Aorta (tissue), 5 donors: ENCODE measurements around the gene C11orf54. TPM values are rescaled to one million over a fixed set of nuclear protein-coding genes. Genes with fewer than 3 reads are reported as not detected.

Experiments
- ATAC-seq: fragments of 200-7000 bp; cut with Tn5 transposase; one replicate; pipeline ENCODE4 v1.9.1; 2022; ENCODE audit warnings: moderate library complexity; ENCODE audit not compliant: low FRiP score
- DNase-seq, 2 donors: peaks; one replicate each; pipeline ENCODE4 v3.0.0-alpha.2; 2020
- H3K27ac ChIP-seq, 2 donors: one replicate each; pipeline ENCODE4 v1.5.1; 2013; ENCODE audit warnings: low read length in 2 of 2, mild to moderate bottlenecking in 2 of 2, moderate library complexity in 2 of 2, control low read depth in 1 of 2, inconsistent platforms in 1 of 2, low read depth in 1 of 2
- H3K27me3 ChIP-seq, 2 donors: one replicate each; pipeline ENCODE4 v1.6.1; 2013; ENCODE audit warnings: control low read depth in 1 of 2, low read length in 1 of 2, mild to moderate bottlenecking in 1 of 2, moderate library complexity in 1 of 2; ENCODE audit not compliant: insufficient read depth in 2 of 2, control insufficient read depth in 1 of 2
- H3K36me3 ChIP-seq, 2 donors: one replicate each; pipeline ENCODE4 v1.6.1; 2013; ENCODE audit warnings: control low read depth in 1 of 2, low read length in 1 of 2, mild to moderate bottlenecking in 1 of 2; ENCODE audit not compliant: insufficient read depth in 2 of 2, control insufficient read depth in 1 of 2
- H3K4me1 ChIP-seq, 2 donors: one replicate each; pipeline ENCODE4 v1.6.1; 2013; ENCODE audit warnings: low read length in 2 of 2, control low read depth in 1 of 2, mild to moderate bottlenecking in 1 of 2, moderate library complexity in 1 of 2; ENCODE audit not compliant: insufficient read depth in 2 of 2, control insufficient read depth in 1 of 2
- H3K4me3 ChIP-seq, 2 donors: one replicate each; pipeline ENCODE4 v1.5.1; 2013; ENCODE audit warnings: low read length in 2 of 2, control low read depth in 1 of 2, mild to moderate bottlenecking in 1 of 2
- H3K9me3 ChIP-seq: one replicate; pipeline ENCODE4 v1.6.1; 2013; ENCODE audit warnings: mild to moderate bottlenecking, low read length; ENCODE audit not compliant: control insufficient read depth
- WGBS, 2 donors: extraction: QIAGEN DNeasy Blood & Tissue Kit; methylation state at CpG; one replicate each; pipeline ENCODE4 v1.1.7; 2013; 5-methylcytosine and 5-hydroxymethylcytosine counted together
- intact Hi-C, 2 donors: fragments of 100-400 bp; cut with DNase I; formaldehyde crosslinking; loops; one replicate each; pipeline versions ENCODE4 v1.14.2 to v1.15.0; 2022
- polyA plus RNA-seq, 2 donors: library from polyadenylated mRNA; stranded (reverse); fragments of 200-250 nt; gene quantifications; one replicate each; pipeline ENCODE4 v1.2.3, GENCODE V29; 2013
- total RNA-seq, 2 donors: library from RNA; stranded (reverse); fragmentation: NEBNext Ultra II Directional; extraction: Animal tissue kit (Norgen Biotek cat#: 25700); gene quantifications; one replicate each; pipeline ENCODE4 v1.2.1, GENCODE V29; 2021
- donor health status: healthy with polysubstance abuse.
- donor health status: Bipolar disorder and iron deficiency.
- donor health status: DM: no; HTN: no; CAD: no.
- donor health status: DM: no; HTN: no; CAD: no.
- donor health status: DM: yes; HTN: yes; CAD: no.

The C11orf54 gene
- total and polyA plus RNA-seq, 4 donors = 23.1 to 31.2 (median 28.8) TPM

DNA sequence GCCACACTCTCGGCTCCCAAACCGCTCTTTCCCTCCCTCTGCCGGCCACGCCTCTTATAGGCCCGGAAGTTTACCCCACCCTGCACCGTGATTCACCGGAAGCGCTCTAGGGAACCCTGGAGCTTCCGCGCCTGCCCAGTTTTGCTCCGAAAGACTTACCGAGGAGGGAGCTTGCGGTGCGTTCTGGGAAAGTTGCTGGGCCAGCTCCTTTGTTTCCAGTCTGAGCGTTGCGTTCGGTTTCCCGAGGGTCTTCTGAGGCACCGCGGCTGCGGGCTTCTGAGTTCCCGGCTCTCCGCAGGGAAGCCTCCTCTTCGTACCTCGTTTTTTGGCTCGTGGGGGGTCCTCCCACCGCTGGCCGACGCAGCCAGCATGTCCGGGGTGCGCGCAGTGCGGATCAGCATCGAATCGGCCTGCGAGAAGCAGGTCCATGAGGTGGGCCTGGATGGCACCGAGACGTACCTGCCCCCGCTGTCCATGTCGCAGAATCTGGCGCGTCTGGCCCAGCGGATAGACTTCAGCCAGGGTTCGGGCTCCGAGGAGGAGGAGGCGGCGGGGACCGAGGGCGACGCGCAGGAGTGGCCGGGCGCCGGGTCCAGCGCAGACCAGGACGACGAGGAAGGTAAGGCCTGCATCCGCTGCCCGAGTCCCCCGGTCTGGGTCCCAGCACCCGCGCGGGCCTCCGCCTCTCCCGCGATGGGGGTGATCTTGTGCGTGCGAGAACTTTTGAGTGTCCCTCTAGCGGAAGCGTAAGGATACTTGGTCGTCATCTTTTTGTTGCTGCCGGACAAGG, 42.9 kb downstream of the C11orf54 start, which contains the start of gene MED17:
Gene MED17, plus strand, starts transcription at position 138 of the 790 bp plus-strand sequence. Its CDS starts 232 bp downstream, at position 370.
- intact Hi-C loops = loop anchor here (2.0 to 10.0 kb wide), 3 partner anchors 42 to 120 kb away; partner anchors contain the start of genes C11orf54 (in 2 of the 2), TAF1D (in 2 of the 2) and CEP295 (in 1 of the 2)
- peak within 1 kb of the TSS; percentile 58 to 60 for H3K27ac ChIP-seq
- peaks cover 0 to 3% of the 10 kb centered on the region in 2 donors for H3K4me1 ChIP-seq
- no peaks in the 10 kb centered on the region for H3K9me3 ChIP-seq
- ATAC-seq = peak; percentile 99
- peak; percentile 95 to 97 for DNase-seq
- H3K27me3 ChIP-seq = no peaks in the 10 kb centered on the region
- no peaks in the 10 kb centered on the region for H3K36me3 ChIP-seq
- H3K4me3 ChIP-seq = peak within 1 kb of the TSS; percentile 60 to 88
- WGBS, 2 donors = 0% methylated on average over 72 of the region's 72 CpGs

DNA sequence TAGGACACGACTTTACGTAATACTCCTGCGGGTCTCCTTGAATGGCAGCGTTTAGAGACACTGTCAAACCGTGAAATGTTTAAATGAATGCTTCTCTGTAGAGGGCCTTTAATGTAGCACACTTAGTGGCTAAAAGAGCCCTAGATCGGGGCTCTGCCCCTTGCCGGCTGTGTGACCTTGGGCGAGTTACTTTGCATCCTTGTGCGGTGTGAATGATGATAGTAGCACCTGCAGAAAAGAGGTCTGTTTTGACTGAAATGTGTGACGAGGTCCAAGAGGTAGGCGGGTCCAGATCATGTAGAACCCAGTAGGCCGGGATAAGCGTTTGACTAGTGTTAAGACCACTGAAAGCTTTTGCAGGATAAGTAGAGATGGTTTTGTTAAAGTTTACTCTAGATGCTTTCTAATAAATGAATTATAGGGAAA, 43.5 kb downstream of the C11orf54 start:
- DNase-seq (no peak), ATAC-seq (no peak)
- Histone ChIP-seq H3K36me3 (no peaks in the 10 kb centered on the region), H3K27ac (no peak overlapping the region), H3K4me1 (peaks cover 0 to 3% of the 10 kb centered on the region in 2 donors), H3K4me3 (peak overlapping the region; percentile 60 to 88), H3K27me3 (no peaks in the 10 kb centered on the region), H3K9me3 (no peaks in the 10 kb centered on the region)
- intact Hi-C loops = loop anchor here (2.0 to 10.0 kb wide), 3 partner anchors 43 to 120 kb away; partner anchors contain the start of genes C11orf54 (in 2 of the 2), TAF1D (in 2 of the 2) and CEP295 (in 1 of the 2)
- 0% methylated on average over 13 of the region's 13 CpGs for WGBS, 2 donors

DNA sequence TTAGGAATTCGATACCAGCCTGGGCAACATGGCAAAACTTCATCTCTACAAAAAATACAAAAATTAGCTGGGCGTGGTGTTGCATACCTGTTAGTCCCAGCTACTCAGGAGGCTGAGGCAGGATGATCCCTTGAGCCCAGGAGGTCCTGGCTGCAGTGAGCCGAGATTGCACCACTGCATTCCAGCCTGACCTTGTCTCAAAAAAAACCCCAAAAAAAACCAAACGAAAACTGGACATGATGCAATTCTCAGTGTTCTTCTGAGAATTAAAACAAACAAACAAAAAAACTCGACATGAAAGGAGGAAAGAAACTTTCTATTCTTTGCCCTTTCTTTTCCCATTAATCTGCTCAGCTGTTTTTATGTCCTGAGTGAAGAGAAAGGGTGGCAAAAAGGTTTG, 50.0 kb downstream of the C11orf54 start:
- Histone ChIP-seq H3K4me3 (no peak overlapping the region), H3K27ac (no peak overlapping the region), H3K27me3 (no peaks in the 10 kb centered on the region), H3K9me3 (no peaks in the 10 kb centered on the region), H3K4me1 (no peaks in the 10 kb centered on the region), H3K36me3 (peaks cover 8 to 10% of the 10 kb centered on the region in 2 donors)
- ATAC-seq (no peak), DNase-seq (no peak)
- intact Hi-C loops = loop anchor here in 1 of 2 donors (10.0 kb wide), 1 partner anchor 107 kb away; no protein-coding TSS in a partner anchor
- WGBS, 2 donors = 82 to 85% methylated on average over 5 of the region's 5 CpGs

DNA sequence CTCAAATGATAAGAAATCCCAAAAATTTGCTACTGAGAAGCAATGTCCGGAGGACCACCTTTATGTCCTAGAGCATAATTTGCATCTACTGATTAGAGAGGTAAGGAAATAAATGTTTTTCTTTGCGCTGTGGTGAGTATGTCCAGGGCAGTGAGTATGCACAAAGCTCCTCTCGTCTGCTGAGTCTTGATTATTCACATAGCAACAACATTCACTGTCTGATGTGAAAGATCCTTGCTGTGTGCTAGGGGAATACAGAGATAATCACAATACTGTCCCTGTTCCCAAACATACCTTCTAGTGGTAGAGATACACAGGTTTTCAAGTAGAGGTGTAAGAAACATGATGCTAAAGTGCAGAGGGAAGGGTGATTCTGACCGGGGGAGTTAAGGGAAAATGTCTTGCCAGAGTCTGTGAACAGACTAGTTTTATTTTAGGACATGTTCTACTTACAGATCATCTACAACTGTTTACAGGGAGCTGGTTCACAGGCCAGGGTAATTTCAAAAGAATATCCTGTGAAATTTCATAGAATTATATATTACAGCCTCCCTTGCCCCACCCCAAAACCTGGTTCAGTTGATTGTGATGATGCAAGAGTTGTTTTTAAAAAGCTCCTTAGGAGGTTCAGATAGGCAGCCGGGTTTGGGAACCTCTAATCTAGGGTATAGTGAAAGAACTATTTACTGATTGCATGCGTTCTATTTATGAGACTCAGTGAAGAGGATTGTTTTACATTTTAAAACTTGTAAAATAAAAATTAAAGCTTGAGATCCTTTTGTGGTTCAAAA, 55.2 kb downstream of the C11orf54 start:
- intact Hi-C loops = loop anchor here in 1 of 2 donors (10.0 kb wide), 1 partner anchor 112 kb away; no protein-coding TSS in a partner anchor
- no peaks in the 10 kb centered on the region for H3K4me1 ChIP-seq
- peaks cover 8 to 9% of the 10 kb centered on the region in 2 donors for H3K36me3 ChIP-seq
- H3K4me3 ChIP-seq = no peak overlapping the region
- WGBS, 2 donors = 91% methylated on average over 6 of the region's 6 CpGs
- ATAC-seq = no peak
- H3K9me3 ChIP-seq = no peaks in the 10 kb centered on the region
- H3K27ac ChIP-seq = no peak overlapping the region
- DNase-seq = no peak
- no peaks in the 10 kb centered on the region for H3K27me3 ChIP-seq

DNA sequence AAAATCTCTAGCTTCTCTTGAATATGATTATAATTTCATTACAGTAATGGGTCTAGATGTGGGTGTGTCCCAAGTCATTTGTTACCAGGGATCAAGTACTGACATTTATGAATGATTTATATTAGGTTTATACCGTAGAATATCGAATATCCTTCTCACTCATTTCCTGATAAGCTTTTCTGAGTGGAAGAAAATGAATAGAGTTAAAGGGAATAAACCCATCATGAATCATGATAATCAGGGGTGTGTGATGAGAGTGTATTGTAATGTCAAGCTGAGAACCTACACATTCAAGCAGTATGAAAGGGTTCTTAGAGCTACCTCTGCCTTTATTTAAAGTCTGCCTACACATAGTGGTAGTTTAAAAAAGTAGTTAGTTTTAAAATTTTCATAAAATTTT, 59.9 kb downstream of the C11orf54 start:
- WGBS, 2 donors = 65 to 69% methylated on average over 2 of the region's 2 CpGs
- no peaks in the 10 kb centered on the region for H3K4me1 ChIP-seq
- intact Hi-C loops = no loop called here

DNA sequence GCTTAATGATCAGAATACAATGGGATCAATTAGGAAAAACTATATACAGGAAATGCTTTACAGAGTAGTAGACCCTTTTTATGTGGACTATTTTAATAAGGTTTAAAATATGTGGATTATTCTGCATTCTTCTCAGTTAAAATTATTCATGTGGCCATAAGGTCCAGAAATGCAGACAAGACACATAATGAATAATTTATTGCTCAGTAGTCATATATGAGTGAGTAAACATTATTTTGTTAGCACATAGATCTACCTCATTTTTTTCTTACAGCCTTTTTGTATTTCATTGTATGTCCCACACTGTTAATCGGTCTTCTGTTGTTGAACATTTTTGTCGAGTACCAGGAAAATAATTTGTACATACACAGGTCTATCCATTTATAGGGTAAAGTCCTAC, 63.4 kb downstream of the C11orf54 start:
- intact Hi-C loops = no loop called here
- 93 to 97% methylated on average over 2 of the region's 2 CpGs for WGBS, 2 donors
- Histone ChIP-seq H3K27ac (no peak overlapping the region), H3K27me3 (no peaks in the 10 kb centered on the region), H3K9me3 (no peaks in the 10 kb centered on the region), H3K4me1 (no peaks in the 10 kb centered on the region), H3K4me3 (no peak overlapping the region), H3K36me3 (peaks cover 3 to 19% of the 10 kb centered on the region in 2 donors)
- ATAC-seq = no peak
- no peak for DNase-seq

More for the DNA sequence above, 59.9 kb downstream of the C11orf54 start:
- H3K4me3 ChIP-seq = no peak overlapping the region
- H3K27ac ChIP-seq = no peak overlapping the region
- ATAC-seq = no peak
- no peaks in the 10 kb centered on the region for H3K27me3 ChIP-seq
- DNase-seq = no peak
- no peaks in the 10 kb centered on the region for H3K9me3 ChIP-seq
- H3K36me3 ChIP-seq = peaks cover 6 to 10% of the 10 kb centered on the region in 2 donors

DNA sequence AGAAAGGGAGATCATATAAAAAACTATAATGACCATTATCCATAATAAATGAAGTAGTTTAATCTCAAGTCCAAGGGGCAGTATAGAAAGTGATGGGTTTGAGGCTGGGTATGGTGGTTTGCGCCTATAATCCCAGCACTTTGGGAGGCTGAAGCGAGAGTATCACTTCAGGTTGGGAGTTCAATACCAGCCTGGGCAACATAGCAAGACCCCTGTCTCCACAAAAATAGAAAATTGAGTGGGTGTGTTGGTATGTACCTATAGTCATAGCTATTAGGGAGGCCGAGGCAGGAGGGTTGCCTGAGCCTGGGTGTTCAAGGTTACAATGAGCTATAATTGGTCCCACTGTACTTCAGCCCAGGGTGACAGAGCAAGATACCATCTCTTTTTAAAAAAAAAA, 66.5 kb downstream of the C11orf54 start:
- Histone ChIP-seq H3K27me3 (no peaks in the 10 kb centered on the region), H3K4me1 (no peaks in the 10 kb centered on the region), H3K4me3 (no peak overlapping the region), H3K27ac (no peak overlapping the region), H3K9me3 (no peaks in the 10 kb centered on the region), H3K36me3 (peaks cover 3 to 12% of the 10 kb centered on the region in 2 donors)
- ATAC-seq = no peak
- no peak for DNase-seq
- intact Hi-C loops = no loop called here
- 91 to 95% methylated on average over 3 of the region's 3 CpGs for WGBS, 2 donors

DNA sequence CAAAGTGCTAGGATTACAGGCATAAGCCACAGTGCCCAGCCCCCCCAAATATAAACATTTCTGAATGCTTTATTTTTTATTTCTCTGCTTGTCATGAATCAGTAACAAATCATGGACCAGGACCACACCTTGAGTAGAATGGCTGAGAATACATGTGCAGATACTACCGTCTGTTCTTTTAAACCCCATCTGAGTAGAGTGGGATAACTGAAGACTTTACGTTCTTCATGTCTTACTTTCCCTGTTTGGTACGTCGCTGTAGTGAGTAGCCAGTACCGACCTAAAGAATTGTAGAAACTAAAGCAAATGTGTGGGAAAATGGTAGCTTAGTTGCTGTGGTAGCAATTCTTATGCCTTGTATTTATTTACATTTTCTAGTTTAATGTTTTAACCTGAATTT, 72.5 kb downstream of the C11orf54 start:
- WGBS, 2 donors = 92 to 93% methylated on average over 5 of the region's 5 CpGs
- Histone ChIP-seq H3K9me3 (no peaks in the 10 kb centered on the region), H3K27ac (no peak overlapping the region), H3K27me3 (no peaks in the 10 kb centered on the region), H3K36me3 (peaks cover 8 to 13% of the 10 kb centered on the region in 2 donors), H3K4me1 (no peaks in the 10 kb centered on the region), H3K4me3 (no peak overlapping the region)
- DNase-seq (no peak), ATAC-seq (no peak)
- intact Hi-C loops = no loop called here
